Stimulated activated CD8-positive, alpha-beta memory T cell treated with anti-CD3 and anti-CD28 coated beads, Interleukin-2, amount 100 ng/mL, for 48 hours (primary cell): ENCODE data around the gene SDR42E1.

Experiments
- DNase-seq, 2 donors: peaks; one replicate each; pipeline ENCODE4 v3.0.0-alpha.2; 2020; ENCODE audit warnings: low read depth in 2 of 2

SDR42E1 gene, protein sequence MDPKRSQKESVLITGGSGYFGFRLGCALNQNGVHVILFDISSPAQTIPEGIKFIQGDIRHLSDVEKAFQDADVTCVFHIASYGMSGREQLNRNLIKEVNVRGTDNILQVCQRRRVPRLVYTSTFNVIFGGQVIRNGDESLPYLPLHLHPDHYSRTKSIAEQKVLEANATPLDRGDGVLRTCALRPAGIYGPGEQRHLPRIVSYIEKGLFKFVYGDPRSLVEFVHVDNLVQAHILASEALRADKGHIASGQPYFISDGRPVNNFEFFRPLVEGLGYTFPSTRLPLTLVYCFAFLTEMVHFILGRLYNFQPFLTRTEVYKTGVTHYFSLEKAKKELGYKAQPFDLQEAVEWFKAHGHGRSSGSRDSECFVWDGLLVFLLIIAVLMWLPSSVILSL

DNA sequence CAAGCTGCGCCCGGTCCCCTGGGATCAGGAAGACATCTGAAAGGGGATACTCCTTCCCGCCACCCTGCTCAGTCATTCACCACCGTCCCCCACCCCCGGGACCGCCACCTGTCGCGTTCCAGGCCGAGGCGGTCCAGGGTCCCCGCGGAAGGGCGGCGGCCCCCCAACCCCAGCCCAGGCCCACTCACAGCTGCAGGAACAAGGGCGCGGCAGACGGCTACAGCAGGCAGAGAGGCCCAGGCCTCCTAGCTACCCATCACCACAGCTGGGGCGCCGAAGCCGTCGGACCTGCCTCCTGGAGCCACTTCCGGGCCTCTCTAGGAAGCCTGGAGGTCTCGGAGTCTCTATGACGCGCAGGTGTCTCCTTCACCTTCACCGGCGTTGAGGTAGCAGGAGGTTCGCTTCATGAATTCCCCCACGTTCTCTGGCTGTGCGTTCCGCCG is at the start of gene SDR42E1:
Gene SDR42E1, minus strand, starts transcription at position 272 of the 443 bp plus-strand sequence. CDS start 10,612 bp downstream, outside the sequence.
- DNase-seq, result peak; percentile 48 to 61

DNA sequence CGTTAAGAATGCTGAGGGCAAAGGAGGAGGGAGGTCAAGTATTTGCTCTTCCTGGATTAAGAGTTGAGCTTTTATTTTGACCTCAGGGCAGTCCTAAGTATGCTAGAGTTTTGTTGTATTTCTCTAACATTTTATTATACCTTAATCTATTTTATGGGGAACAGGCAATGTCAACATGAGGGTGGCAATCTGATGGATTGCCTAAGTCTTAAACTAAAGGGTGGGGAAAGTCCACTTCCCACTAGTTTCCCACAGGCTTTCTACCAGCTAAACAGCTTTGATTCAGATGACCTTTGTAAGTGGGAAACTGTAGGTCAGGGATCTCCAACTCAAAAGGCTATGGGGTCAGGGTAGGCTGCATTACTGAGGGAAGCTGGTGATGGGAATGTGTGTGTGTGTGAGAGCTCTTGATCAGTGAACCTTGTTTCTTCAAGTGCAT is 48.7 kb upstream of the SDR42E1 start:
- no peak for DNase-seq

DNA sequence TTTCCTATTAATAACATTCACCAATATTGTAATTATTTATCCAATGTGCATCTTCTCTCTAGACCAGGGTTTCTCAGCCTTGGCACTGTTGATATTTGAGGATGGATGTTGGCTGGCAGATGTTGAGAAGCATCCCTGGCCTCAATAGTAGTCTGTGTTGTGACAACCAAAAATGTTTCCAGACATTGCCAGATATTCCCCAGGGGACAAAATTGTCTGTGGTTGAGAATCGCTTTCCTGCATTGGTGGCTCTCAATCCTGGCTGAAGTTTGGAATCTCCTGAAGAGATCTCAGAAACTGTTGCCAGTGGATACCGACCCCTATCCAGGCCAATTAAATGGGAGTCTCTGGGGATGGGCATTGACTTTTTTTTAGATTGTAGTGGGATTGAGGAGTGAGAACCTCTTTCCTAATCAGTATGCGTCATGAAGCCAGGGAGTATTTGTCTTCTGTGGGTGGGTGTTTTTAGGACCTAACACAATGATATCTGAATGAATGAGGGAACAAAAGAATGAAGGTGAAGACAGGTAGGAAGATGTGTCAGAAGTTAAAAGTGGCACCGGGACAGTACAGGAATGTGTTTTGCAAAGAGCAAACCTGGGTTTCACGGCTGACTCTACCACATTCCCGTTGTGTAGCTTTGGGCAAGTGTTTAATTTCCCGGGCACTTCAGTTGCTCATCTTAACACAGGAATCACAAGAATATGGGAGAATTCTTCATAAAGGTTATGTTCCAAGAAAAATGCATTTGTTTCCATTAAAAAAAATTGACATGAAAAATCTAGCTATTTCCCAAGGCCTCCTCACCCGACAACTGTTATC is 48.1 kb upstream of the SDR42E1 start:
- DNase-seq, result no peak

DNA sequence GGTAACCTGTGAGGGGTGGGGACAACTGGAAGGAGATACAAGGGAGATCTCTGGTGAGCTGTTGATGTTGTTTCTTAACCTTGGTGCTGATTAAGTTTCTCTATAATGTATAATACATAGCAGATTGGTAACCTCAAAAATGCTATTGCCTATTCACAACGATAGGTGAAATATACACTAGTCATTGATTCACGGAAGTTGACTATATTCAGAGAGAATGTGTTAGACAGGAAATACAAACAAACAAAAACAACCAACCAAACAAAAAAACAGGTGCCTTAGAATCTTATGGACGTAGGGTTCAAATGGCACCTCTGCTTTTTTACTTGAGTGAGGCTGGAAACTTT is 45.3 kb upstream of the SDR42E1 start:
- no peak for DNase-seq

DNA sequence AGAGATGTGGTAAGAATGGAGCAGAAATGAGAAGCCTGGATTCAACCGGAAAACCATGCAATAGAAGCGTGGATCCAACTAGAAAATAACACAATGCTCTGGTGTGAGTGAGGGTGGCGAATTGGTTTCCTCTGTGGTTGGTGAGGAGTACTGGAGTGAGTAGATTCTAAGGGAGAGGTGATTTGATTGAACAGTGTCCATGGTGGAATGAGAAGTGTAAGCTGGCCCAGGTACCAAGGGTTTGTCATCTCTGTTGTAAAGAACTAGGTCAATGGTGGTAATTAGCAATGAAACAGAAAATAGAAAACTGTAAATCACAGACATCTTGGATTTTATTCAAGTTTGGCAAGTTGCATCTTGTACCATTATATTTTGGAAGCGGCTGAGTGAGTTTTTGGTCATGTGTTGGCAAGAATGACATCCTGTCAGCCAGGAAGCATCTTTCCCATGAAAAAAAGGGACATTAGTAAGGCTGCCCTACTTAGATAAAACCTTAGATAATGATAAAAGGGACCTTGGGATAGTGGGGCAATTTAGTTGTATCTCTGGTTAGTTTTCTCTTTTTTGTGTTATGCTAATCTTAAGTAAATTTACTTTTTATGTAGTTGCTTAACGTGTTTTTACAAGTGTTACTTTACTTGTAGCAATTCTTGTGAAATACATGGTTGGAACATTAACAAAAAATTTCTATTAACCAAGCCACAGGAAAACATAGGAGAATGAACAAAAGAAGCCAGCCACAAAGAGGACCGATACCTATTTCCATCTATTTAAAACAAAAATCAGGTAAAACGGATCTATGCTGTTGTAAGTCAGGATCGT is 44.7 kb upstream of the SDR42E1 start:
- DNase-seq, result no peak

DNA sequence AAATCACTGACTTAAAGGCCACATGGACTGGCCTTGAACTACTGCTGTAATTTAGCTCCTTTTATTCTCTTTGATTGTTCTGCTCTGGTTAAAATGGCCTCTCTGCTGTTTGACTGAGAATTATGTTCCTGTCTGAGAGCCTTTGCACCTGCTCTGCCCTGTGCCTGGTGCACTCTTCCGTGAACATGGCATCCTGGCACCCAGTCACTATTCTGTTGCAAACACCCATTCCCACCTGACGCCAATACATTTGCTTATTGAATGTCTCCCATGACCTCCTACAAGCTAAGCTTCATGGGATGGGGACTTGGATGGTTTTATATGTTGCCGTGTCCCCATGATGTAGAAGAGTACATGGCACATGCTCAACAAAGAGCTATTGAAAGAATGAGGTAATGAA is 43.8 kb upstream of the SDR42E1 start:
- DNase-seq, result no peak

DNA sequence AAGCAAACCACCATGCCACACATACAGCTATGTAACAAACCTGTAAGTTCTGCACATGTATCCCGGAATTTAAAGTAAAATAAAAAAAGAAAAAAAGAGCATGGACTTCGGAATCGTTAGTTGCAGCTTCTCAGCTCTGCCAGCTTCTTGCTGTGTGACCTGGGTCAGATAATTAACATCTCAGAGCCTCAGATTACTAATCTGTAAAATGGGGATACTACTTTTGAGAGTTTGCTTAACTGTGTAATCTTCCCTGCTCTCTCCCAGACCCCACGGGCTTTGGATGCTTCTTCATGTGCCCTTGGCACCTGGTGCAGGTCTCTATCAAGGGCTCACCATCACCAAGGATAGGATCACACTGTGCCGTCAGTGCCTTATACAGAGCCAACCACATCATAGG is 40.4 kb upstream of the SDR42E1 start:
- no peak for DNase-seq

DNA sequence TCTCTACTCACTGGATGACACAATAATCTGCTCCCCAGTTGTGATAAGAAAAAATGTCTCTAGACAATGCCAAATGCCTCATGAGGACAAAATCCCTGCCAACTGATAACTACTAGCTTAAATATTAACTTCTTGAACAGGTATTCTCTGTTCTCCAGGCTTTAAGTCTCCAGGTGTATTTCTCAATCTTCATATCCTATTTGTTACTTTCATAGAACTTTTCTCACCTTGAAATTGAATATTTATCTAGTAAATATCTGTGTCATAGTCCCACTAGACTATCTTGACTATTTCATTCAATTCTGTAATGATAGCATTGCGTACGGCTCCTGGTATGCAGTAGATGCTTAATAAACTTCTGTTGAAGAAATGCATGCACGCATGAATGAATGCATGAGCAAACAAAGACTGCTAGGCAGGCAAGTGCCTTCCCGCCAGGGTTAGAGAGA is 39.7 kb upstream of the SDR42E1 start:
- DNase-seq, result no peak

DNA sequence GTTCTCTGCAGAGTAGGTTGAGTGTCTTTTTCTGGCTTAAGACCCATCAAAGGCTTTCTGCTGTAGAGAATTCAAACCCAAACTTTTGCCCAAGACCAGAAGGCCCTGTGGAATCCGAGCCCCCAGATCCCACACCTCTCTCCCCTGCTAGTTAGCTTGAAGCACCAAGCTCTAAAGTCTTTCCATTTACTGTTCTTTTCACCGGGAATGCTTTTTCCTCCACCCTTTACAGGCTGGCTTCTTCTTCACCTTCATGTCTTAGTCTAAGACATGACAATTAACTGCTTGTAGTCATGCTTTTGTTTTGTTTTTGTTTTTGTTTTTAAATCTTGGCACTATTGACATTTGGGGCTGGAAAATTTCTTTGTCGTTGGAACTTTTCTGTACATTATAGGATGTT is 39.2 kb upstream of the SDR42E1 start:
- no peak for DNase-seq

DNA sequence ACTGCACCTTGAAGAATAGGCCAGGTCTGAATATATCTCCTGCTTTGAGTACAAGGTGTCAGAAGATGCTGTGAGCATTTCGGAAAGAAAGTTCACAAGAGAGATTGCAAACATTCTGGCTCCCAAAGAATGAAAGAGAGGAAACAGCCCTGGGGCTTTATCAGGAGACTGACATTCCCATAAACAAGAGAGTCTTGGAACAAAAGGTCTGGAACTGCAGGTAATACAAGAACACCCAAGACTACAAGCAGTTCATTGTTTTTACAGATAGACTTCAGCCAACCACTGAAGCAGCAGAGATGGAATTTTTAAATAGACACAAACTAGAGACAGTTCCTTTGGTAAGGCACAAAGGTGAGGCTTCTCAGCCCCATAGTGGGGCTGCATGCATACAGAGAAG is 38.2 kb upstream of the SDR42E1 start:
- DNase-seq, result no peak

DNA sequence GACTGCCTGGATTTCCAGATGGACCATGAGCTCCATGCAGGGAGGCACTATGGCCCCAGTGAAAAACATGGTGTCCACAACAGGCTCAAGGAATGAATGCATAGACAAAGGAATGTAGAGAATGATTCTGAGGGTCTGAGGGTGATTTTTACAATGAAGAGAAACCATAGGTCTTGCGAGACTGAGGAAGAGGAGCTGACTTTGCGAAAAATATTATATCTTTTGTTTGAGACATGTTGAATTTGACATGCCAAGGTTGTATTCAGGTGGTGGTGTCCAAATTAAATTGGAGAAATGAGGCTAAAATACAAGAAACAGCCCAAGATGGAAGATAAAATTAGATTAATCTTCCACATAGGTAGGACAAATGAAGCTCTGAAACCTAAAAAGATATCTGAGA is 36.5 kb upstream of the SDR42E1 start:
- DNase-seq, result no peak

DNA sequence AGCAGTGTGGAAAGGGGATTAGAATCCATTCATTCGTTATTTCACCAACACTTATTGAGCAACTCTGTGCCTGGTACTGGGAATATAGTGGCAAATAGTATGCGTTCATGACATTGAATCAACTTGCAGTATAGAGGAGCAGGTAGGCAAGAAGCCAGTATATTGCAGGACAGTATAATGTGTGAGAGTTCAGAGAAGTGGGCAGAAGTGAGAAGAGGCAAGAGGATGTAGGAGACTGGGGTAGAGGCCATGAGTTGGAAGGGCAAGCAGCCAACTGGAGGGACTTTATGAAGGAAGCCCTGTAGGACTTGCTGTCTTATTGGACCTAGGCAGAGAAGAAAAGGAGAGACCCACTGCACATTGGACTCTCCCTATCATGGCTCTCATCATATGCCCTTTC is 36.1 kb upstream of the SDR42E1 start:
- no peak for DNase-seq

DNA sequence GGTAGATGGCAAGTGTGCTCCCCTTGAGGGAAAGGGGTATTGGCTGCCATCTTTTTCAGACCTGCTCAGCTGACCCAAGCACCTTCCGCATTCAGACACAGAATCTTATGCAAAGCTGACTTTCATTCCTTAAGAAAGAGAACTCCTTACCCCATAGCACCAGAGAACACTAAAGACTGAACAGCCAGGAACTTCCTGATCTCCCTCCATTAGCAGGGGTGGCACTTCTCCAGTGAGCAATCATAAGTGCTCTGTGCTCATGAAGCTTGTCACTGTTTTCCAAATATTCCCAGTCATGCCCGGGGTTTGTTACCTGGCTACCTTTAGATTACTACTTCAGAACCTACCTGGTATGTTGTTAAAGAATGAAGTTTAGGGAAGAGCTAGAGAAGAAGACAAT is 35.7 kb upstream of the SDR42E1 start:
- DNase-seq, result no peak

DNA sequence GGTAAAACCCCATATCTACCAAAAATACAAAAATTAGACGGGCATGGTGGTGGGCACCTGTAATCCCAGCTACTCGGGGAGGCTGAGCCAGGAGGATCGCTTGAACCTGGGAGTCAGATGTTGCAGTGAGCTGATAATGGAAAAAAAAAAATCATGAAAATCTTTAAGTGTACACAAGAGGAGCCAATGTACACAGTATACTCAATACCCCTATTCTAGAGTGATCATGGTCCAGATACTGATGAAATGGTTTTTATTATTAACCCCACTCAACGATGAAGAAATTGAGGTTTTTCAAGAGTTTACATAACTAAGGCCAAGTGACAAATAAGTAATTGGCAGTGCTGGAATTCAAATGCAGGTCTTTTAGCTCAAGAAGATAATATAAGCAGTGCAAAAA is 35.3 kb upstream of the SDR42E1 start:
- DNase-seq, result no peak

DNA sequence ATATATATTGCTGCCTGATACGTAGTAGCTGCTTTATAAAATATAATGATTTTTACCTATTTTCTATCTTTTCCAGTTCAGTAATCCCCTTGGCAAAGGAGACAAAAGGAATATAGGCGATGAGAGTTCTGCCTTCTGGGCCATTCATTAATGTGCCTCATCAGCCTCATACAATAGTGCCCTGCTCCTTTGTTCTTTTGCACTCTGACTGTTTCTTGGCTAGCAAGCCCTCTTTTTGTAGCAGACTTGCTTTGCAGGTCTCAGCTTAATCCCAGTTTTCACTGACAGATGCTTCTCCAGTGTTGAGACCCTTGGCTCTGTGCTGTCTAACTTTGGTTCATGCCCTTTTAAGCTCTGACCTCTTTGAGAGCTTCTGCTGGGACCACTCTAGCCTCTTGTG is 34.2 kb upstream of the SDR42E1 start:
- no peak for DNase-seq

DNA sequence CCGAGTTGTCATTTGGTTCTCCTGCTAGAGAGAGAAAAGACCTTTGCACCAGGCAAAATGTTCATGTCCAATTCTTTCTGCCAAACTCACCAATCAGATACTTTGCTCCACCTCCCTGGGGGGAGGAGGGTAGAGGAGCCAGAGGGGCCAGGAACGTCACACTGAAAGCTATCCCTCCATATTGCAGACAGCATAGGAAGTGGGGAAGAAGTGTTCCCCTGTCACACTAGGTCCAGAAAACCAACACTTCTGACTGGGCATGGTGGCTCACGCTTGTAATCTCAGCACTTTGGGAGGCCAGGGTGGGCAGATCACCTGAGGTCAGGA is 33.3 kb upstream of the SDR42E1 start:
- no peak for DNase-seq

DNA sequence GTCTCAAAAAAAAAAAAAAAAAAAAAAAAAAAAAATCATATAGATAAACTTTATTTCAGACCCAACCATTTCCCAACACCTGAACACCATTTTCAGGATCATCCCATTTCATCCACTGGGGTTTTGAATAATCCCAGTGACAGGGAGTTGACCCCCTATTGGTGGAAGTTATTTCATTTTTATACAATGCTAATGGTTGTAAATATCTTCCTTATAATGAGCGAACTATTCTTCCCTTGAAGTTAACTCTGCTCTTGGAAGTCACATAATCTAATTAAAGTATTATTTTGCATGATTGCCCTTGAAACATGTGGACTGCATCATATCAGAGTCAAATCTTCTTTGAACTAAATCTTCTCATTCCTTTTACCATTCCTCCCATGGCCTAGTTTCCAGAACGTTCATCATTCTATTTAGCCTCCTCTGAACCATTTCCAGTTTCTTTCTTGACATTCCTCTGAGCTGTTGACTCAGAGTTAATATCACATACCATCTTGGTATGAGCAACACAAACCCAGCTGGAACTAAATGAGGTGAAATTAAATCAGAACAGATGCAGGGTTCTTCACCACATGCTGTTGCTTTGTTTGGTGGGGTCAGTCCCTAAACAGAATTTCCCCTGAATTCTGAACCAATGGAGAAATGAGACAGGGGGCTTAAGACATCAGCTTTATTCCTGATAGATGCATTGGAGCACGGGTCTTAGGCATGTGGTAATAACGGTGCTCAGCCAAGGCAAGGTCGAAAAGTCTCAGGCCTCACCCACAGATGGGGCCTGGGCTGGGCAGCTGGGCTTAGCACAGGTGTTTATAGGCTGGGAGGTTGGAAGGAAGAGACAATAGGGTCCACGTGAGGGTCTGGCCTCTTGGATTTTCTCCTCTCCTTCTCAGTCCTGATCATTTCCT is 32.7 kb upstream of the SDR42E1 start:
- no peak for DNase-seq

DNA sequence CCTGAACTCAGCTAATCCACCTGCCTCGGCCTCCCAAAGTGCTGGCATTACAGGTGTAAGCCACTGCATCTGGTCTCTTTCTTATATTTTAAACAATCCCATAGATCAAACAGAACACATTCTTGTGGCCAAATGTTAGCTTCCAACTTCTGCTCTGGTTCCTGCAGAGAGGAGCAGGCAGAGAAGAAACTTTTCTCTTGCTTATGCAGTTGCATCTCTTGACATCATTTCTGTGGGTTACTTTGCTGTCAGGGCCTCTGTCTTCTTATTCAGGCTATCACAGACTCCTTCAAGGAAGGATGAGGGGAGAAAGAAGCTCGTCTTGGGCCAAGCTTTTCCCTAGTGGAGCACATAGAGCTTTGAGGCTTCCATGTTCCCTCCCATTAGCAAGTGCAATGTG is 31.6 kb upstream of the SDR42E1 start:
- no peak for DNase-seq

DNA sequence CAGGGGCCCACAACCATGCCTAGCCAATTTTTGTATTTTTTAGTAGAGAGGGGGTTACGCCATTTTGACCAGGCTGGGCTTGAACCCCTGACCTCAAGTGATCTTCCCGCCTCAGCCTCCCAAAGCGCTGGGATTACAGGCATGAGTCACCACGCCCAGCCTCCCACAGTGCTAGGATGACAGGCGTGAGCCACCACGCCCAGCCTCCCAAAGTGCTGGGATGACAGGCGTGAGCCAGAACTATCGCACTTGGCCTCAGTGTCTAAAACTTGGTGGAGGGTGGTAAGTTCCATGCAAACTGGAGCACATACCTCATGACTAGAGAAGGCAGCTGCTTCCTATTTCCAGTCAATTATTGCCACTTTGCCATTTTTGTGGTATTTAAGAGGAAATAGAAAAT is 30.9 kb upstream of the SDR42E1 start:
- no peak for DNase-seq

DNA sequence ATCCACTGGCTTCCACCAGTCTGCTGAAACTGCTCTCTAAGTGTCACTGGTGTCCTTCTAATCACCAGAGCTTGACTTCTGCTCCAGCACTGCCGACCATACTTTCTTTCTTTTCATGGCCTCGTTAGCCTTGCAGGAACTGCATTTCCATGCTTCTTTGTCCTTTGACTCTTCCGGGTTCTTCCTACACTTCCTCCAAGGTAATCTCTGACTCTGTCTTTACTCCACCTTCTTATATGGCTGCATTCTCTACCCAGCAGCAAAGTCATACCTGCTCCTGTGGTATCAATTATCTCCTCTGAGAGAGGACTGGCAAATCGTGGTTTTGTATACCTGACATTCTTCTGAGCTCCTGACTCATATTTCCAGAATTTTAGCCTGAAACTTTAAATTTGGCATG is 30.3 kb upstream of the SDR42E1 start:
- no peak for DNase-seq

DNA sequence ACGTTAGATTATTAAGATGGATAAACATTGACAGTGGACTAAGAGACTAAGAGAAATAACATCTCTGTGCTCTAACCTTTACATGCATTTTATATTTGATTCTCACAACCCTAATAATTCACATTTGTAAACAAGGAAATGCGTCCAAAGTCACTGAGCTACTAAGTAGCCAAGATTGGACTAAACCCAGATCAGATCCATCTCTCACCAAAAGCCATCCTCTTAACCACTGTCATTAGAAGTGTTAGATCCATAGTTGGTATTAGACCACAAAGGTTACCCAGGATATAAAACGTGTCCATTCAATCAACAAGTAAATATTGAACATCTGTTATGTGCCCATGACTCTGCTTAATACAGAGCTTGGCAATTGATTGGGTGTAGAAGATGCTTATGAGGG is 29.0 kb upstream of the SDR42E1 start:
- DNase-seq, result no peak
